ENCODE measurements around the gene DOC2B. TPM values are rescaled to one million over a fixed set of nuclear protein-coding genes. Genes with fewer than 3 reads are reported as not detected.
A peak's percentile ranks its signal among the peaks of the same experiment; 100 is the strongest.

DOC2B gene
- total RNA-seq, 1 donor from 2014 or later = 0.32 TPM

GRCh38 chr17:158379-158778 lies 23.1 kb downstream of the DOC2B start:
- no peak for DNase-seq (ENCODE audit: low spot score)
- H3K9me3 Mint-ChIP-seq (ENCODE audit: low read depth) = no peaks in the 10 kb centered on the region
- H3K4me1 Mint-ChIP-seq (ENCODE audit: low read depth) = no peaks in the 10 kb centered on the region
- peaks cover 6% of the 10 kb centered on the region for H3K27me3 Mint-ChIP-seq (ENCODE audit: low read depth)
- H3K36me3 Mint-ChIP-seq (ENCODE audit: low read depth) = no peaks in the 10 kb centered on the region
- no peak for TF ChIP-seq CTCF (IDR thresholded peaks at IDR 0.05)
- H3K4me3 Mint-ChIP-seq (ENCODE audit: unreplicated experiment) = no peak overlapping the region
- no peak overlapping the region for H3K27ac Mint-ChIP-seq (ENCODE audit: unreplicated experiment)

- no peaks in the 10 kb centered on the region for H3K4me1 Mint-ChIP-seq (ENCODE audit: low read depth)
- H3K9me3 Mint-ChIP-seq (ENCODE audit: low read depth) = no peaks in the 10 kb centered on the region
- H3K4me3 Mint-ChIP-seq (ENCODE audit: unreplicated experiment) = no peak overlapping the region
- peaks cover 6% of the 10 kb centered on the region for H3K27me3 Mint-ChIP-seq (ENCODE audit: low read depth)
- DNase-seq (ENCODE audit: low spot score) = peak; percentile 61
- no peaks in the 10 kb centered on the region for H3K36me3 Mint-ChIP-seq (ENCODE audit: low read depth)
- TF ChIP-seq CTCF (IDR thresholded peaks at IDR 0.05) = no peak
- no peak overlapping the region for H3K27ac Mint-ChIP-seq (ENCODE audit: unreplicated experiment)
Observed at GRCh38 chr17:157901-158300, 23.5 kb downstream of the DOC2B start.

DNA sequence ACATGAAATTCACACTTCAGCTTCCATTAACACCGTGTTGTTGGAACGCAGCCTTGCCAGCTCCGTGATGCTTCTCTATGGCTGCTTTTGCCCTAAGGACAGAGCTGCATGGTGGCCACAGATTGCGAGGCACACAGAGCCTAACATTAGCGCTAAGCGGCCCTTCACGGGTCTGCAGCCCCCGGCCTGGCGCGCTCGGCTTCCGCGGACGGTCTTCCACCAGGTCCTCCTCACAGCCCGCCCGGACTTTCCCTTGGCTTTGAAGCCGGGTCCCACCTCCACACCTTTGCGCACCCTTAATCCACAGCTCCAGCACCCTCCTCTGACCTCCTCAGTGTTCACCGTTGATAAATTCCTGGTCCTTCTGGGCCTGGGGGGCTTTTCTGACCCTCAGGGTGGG lies 24.5 kb downstream of the DOC2B start:
- Mint-ChIP-seq H3K27me3 (ENCODE audit: low read depth) (peaks cover 6% of the 10 kb centered on the region), H3K27ac (ENCODE audit: unreplicated experiment) (no peak overlapping the region), H3K9me3 (ENCODE audit: low read depth) (no peaks in the 10 kb centered on the region), H3K36me3 (ENCODE audit: low read depth) (no peaks in the 10 kb centered on the region), H3K4me1 (ENCODE audit: low read depth) (no peaks in the 10 kb centered on the region), H3K4me3 (ENCODE audit: unreplicated experiment) (no peak overlapping the region)
- peak; percentile 83 for DNase-seq (ENCODE audit: low spot score)
- TF ChIP-seq CTCF (IDR thresholded peaks at IDR 0.05) = no peak

- DNase-seq (ENCODE audit: low spot score) = peak; percentile 88
- no peaks in the 10 kb centered on the region for H3K36me3 Mint-ChIP-seq (ENCODE audit: low read depth)
- peaks cover 3% of the 10 kb centered on the region for H3K27me3 Mint-ChIP-seq (ENCODE audit: low read depth)
- TF ChIP-seq CTCF (IDR thresholded peaks at IDR 0.05) = no peak
- H3K27ac Mint-ChIP-seq (ENCODE audit: unreplicated experiment) = no peak overlapping the region
- H3K4me1 Mint-ChIP-seq (ENCODE audit: low read depth) = no peaks in the 10 kb centered on the region
- no peaks in the 10 kb centered on the region for H3K9me3 Mint-ChIP-seq (ENCODE audit: low read depth)
- H3K4me3 Mint-ChIP-seq (ENCODE audit: unreplicated experiment) = no peak overlapping the region
Observed at GRCh38 chr17:156094-156621, 25.3 kb downstream of the DOC2B start.

- Mint-ChIP-seq H3K27ac (ENCODE audit: unreplicated experiment) (no peak overlapping the region), H3K27me3 (ENCODE audit: low read depth) (peaks cover 2% of the 10 kb centered on the region), H3K36me3 (ENCODE audit: low read depth) (no peaks in the 10 kb centered on the region), H3K4me1 (ENCODE audit: low read depth) (no peaks in the 10 kb centered on the region), H3K4me3 (ENCODE audit: unreplicated experiment) (no peak overlapping the region), H3K9me3 (ENCODE audit: low read depth) (no peaks in the 10 kb centered on the region)
- TF ChIP-seq CTCF (IDR thresholded peaks at IDR 0.05) = no peak
- peak; percentile 62 for DNase-seq (ENCODE audit: low spot score)
Observed at GRCh38 chr17:155576-155975, 25.9 kb downstream of the DOC2B start.
